GM12873 (cell line): ENCODE data around the gene KCNAB2.

ENCODE experiments used
- CTCF ChIP-seq: IDR thresholded peaks from 2 replicates; pipeline ENCODE4 v1.5.1; 2012; ENCODE audit warnings: low read depth, mild to moderate bottlenecking, moderate library complexity, low read length, control low read depth; ENCODE audit not compliant: insufficient read depth; ENCODE audit errors: missing control alignments

Gene KCNAB2

GRCh38 chr1:6092211-6092610 lies 46.5 kb downstream of the KCNAB2 start:
- no peak for TF ChIP-seq CTCF

- TF ChIP-seq CTCF = no peak
These were observed 47.4 kb downstream of the KCNAB2 start for GRCh38 chr1:6093071-6093470.

GRCh38 chr1:6093611-6094010 lies 47.9 kb downstream of the KCNAB2 start:
- TF ChIP-seq CTCF = no peak

GRCh38 chr1:6094246-6094645 lies 48.6 kb downstream of the KCNAB2 start:
- no peak for TF ChIP-seq CTCF

GRCh38 chr1:6094801-6095505 lies 49.3 kb downstream of the KCNAB2 start:
- no peak for TF ChIP-seq CTCF

GRCh38 chr1:6095511-6096242 lies 50.0 kb downstream of the KCNAB2 start:
- TF ChIP-seq CTCF = no peak

- TF ChIP-seq CTCF = no peak
These were observed 50.8 kb downstream of the KCNAB2 start for GRCh38 chr1:6096243-6097116.
